ENCODE measurements around the gene CDK9.
A peak's percentile ranks its signal among the peaks of the same experiment; 100 is the strongest.
"Not testable (repeated sequence)": the region's sequence is repeated elsewhere in the genome, so short reads cannot be mapped to it uniquely, and the experiment has no call there.

The CDK9 gene

DNA sequence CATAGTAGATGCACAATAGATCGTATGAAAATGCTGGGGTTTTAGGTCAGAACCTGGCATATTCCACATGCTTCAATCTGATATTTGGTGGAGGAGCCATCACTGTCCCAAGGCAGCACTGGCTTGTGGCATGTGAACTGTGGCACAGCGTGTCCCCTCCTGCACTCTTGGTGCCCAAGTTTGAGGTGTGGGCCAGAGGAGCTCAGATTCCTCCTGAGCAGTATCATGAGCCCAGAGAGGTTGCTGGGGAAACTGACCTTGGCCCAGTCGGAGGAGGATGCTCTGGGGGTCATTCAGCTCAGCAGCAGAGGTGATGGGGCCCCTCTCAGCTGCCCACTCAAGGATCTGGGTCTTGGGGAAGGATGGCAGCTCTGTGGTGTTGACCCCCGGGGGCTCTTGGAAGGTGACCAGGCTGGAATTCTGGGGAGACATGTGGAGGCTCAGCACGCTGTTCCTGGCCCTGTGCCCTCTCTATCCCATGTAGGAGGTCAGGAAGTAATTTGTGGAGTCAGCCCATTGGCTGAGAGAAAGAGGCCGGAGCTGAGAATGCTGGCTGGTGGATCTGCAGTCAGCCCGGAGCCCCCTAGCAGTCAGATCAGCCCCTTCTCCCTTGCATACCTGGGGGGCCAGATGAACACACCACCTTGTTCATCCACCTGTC lies 40.5 kb downstream of the CDK9 start:
- TF ChIP-seq POLR2A (IDR thresholded peaks at IDR 0.05; ENCODE audit: low read length), result no peak
- TF ChIP-seq GATA1 (IDR thresholded peaks at IDR 0.05; ENCODE audit: low read depth, low read length), result no peak
- no peak for DNase-seq

DNA sequence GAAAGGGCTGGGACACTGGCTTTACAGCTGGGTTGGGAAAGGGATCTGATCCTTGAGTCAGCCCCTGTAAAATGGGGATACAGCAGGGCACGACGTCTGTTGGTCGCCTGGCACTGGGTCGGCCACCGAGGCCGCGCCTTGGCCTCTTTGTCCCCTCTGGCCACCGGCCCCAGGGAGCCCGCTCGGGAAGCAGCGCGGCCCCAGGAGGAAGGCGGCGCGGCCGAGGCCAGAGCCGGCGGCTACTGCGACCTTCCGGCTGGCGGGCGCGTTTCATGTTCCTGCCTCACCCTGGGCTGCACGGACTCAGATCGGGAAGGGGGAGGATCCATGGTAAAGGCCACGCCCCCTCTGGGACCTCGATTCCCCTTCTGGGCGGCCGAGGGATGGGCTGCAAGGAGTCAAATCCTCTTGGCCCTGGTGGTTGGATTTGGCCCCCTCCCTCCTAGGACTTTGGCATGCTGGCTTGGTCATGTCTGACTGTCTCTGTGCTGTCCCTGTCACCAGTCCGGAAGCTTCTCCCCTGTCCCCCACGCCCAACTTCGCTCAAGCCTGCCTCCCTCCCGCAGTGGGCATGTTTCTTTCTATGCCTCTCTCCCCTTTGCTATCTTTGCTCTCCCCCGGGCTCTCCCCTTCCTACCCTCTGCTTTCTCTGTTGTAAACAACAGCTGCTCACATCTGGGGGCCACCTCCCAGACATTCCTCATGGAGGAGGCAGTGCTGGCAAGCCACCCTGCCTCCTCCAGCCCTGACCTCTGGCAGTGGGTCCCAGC lies 42.6 kb downstream of the CDK9 start:
- DNase-seq, result peak; percentile 67 to 75
- TF ChIP-seq GATA1 (IDR thresholded peaks at IDR 0.05; ENCODE audit: low read depth, low read length) (no peak), POLR2A (IDR thresholded peaks at IDR 0.05; ENCODE audit: low read length) (no peak)

DNA sequence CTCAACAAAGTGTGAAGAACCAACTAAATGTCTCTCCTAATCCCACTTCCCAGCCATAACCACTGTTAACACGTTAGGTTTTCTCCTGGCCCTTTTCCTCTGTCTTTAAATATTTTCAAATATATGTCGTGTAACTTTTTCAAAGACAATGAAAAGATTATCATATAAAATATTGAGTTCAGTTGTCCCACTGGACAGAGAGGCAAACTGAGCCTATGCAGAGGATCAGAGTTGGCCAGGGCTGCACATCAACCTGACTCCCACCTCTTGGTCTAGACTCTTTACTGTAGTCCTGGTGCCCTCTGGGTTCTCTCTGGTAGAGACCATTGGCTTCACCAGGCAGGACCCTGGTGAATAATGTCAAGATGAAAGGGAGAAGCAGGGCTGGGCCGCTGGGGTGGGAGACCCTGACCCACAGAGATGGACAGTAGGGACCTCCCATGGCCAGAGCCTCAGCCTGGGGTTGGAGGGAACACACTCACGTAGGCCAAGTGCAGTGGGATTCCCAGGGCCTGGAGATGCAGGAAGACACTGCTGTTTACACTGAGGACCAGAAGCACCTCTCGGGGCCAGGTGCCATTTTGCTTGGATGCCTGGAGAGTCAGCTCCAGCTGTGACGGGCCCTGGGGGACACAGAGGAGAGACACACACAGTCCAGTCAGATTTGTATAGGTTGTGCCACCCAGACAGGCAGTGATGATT lies 43.5 kb downstream of the CDK9 start:
- DNase-seq, result no peak
- TF ChIP-seq GATA1 (IDR thresholded peaks at IDR 0.05; ENCODE audit: low read depth, low read length) (no peak), POLR2A (IDR thresholded peaks at IDR 0.05; ENCODE audit: low read length) (no peak)

DNA sequence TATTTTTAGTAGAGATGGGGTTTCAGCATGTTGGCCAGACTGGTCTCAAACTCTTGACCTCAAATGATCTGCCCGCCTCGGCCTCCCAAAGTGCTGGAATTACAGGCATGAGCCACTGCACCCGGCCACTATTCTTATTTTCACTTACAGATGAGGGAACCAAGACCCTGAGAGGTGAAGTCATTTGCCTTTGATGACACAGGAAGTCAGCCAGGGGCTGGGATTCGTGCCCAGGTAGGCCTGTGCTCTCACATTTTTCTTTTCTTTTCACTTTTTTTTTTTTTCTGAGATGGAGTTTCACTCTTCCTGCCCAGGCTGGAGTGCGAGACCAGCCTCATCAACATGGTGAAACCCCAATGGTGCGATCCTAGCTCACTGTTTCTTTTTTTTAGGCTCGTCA lies 46.4 kb downstream of the CDK9 start:
- TF ChIP-seq POLR2A (IDR thresholded peaks at IDR 0.05; ENCODE audit: low read length) (no peak), GATA1 (IDR thresholded peaks at IDR 0.05; ENCODE audit: low read depth, low read length) (no peak)

DNA sequence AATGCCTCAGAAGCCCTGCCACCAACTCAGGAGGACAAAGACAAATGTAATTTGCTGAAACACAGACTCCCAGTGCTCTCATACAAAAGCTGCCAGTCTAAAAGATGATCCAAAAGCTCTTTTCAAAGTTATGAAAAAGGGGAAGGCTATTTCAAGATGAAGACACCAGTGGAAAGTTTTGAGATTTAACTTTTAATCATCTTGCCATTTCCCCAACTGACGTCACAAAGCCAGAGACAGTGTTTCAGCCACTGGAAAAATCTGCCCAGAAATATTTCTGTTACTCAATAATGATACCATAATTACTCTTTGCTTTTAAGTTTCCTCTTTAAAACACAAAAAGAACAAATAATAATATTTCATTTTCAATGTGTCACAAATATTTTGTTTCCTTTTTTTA lies 47.7 kb downstream of the CDK9 start:
- TF ChIP-seq GATA1 (IDR thresholded peaks at IDR 0.05; ENCODE audit: low read depth, low read length) (no peak), POLR2A (IDR thresholded peaks at IDR 0.05; ENCODE audit: low read length) (no peak)
- no peak for DNase-seq

More for the DNA sequence above, 46.4 kb downstream of the CDK9 start:
- no peak for DNase-seq

DNA sequence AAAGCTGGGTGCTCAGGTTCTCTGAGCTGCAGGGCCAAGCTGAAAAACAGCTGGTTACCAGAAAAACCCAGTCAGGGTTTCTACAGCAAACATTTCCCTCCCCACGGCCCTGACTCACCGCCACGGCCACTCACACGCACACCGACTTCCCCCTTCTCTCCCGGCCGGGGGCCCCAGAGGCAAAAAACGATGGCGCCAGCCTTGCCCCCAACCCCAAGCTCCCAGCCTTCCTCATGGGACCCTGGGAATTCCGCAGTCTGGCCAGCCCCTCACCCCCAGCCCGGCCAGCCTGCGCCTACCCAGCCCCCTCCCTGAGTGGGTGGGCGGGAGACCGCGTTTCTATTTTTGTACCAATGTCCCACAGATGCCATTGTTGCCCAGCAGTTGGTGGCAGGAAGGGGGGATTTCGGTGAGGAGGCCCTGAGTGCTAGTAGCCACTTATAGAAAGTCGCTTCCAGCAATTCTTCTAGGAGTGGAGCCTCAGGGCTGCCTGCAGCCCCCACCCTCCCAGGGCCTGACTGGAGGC lies 50.2 kb downstream of the CDK9 start:
- no peak for DNase-seq
- TF ChIP-seq GATA1 (IDR thresholded peaks at IDR 0.05; ENCODE audit: low read depth, low read length) (no peak), POLR2A (IDR thresholded peaks at IDR 0.05; ENCODE audit: low read length) (no peak)

DNA sequence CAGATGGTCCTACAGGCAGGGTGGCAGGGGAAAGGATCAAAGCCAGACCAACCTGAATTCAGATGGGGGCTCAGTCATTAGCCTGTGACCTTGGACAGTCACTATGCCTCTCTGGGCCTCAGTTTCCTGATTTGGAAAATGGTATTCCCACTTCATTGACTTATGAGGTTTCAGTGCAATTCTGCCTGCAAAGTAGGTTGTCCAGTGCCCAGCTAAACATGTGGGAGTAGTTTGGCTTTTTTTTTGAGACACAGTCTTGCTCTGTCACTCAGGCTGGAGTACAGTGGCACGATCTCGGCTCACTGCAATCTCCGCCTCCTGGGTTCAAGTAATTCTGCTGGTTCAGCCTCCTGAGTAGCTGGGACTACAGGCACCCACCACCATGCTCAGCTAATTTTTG lies 50.7 kb downstream of the CDK9 start:
- DNase-seq, result not testable (repeated sequence)

DNA sequence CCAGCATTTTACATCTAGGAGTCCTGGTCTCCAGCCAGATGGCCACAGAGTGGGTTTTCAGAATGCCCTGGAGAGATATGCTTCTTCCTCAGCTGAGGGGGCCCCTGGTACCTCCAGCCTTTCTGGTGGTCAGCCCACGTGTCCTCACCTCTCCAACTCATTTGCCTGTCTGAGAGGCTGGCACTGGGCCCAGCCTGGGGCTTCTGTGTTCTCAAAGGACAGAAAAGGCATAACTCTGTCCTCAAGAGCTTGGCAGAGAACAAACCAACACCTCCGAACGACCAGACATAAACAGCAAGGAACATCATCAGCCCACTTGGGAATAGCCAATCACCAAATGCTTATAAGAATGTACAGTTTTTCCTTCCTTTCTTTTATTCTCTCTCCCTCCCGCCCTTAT lies 51.5 kb downstream of the CDK9 start:
- no peak for DNase-seq
- TF ChIP-seq GATA1 (IDR thresholded peaks at IDR 0.05; ENCODE audit: low read depth, low read length), result no peak
- no peak for TF ChIP-seq POLR2A (IDR thresholded peaks at IDR 0.05; ENCODE audit: low read length)

DNA sequence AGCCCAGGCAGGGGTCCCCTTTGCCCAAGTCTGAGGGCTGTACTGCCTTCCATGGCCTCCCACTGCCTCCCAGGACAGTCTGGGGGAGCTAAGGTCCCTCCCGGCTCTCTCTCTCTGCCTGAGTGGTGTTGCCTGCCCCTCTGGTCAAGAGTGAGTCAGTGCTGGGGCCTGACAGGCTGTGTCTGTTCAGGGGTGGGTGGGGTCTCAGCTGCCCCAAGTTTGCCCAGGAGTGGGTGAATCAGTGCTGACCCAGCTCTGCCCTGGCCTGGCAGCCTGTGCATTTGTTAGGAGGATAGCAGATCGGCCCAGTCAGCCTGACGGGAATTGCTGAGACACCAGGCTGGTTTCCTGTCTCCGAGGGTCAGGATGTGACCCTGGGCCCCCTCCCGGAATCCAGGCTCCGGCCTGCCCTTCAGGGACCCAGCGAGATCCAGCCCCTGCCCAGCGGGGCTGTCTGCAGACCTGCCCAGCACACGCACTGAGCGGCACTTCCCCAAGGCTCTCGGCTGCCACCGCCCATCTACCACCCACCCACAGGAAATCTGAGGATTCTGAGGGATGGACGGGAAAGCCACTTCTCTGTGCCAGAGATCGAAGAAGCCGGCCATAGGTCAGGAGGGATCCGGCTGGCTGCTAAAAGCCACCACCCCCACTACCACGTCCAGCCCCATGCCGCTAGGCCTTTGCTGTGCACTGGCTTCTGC lies 52.7 kb downstream of the CDK9 start:
- DNase-seq, result no peak
- TF ChIP-seq POLR2A (IDR thresholded peaks at IDR 0.05; ENCODE audit: low read length) (no peak), GATA1 (IDR thresholded peaks at IDR 0.05; ENCODE audit: low read depth, low read length) (no peak)

Data from erythroblast (primary cell).